Breast epithelium (tissue), 4 donors: ENCODE data around the gene RERE. TPM values are rescaled to one million over a fixed set of nuclear protein-coding genes. Genes with fewer than 3 reads are reported as not detected.
"Not testable (repeated sequence)": the region's sequence is repeated elsewhere in the genome, so short reads cannot be mapped to it uniquely, and the experiment has no call there.

Experiments
- DNase-seq, 2 donors: peaks; one replicate each; pipeline ENCODE4 v3.0.0-alpha.2; 2019; ENCODE audit warnings: low spot score in 2 of 2
- H3K27ac ChIP-seq, 2 donors: fragments of 200-600 bp; sonication (generic) in 1 of 2; one replicate each; pipeline ENCODE4 v1.5.1; 2016 to 2019; ENCODE audit warnings: mild to moderate bottlenecking in 1 of 2
- H3K27me3 ChIP-seq, 2 donors: fragments of 200-600 bp; sonication (generic) in 1 of 2; one replicate each; pipeline versions ENCODE4 v1.5.1 to v1.6.0; 2017 to 2019; ENCODE audit warnings: control low read depth in 1 of 2, mild to moderate bottlenecking in 1 of 2
- H3K36me3 ChIP-seq: fragments of 200-600 bp; one replicate; pipeline ENCODE4 v1.5.1; 2019
- H3K4me1 ChIP-seq, 2 donors: fragments of 200-600 bp; sonication (generic); one replicate each; pipeline ENCODE4 v1.5.1; 2016 to 2019; ENCODE audit warnings: control low read depth in 1 of 2
- H3K4me3 ChIP-seq, 3 donors: fragments of 200-600 bp; sonication (generic); 1 replicate in 2 of 3; 2 replicates in 1 of 3; pipeline ENCODE4 v1.5.1; 2016 to 2019; ENCODE audit warnings: mild to moderate bottlenecking in 3 of 3, moderate library complexity in 2 of 3
- H3K9me3 ChIP-seq, 2 donors: fragments of 200-600 bp; sonication (generic) in 1 of 2; one replicate each; pipeline ENCODE4 v1.5.1; 2016 to 2019; ENCODE audit warnings: control low read depth in 1 of 2
- CTCF ChIP-seq, 3 donors: fragments of 450-650 bp; IDR thresholded peaks; one replicate each; pipeline ENCODE4 v1.5.1; 2016 to 2017; ENCODE audit warnings: antibody characterized with exemption in 3 of 3, mild to moderate bottlenecking in 3 of 3, moderate library complexity in 3 of 3
- POLR2A ChIP-seq: fragments of 450-650 bp; IDR thresholded peaks from one replicate; pipeline ENCODE4 v1.6.1; 2016; ENCODE audit warnings: antibody characterized with exemption, mild to moderate bottlenecking, moderate library complexity
- POLR2AphosphoS5 ChIP-seq, 3 donors: sonication (generic); formaldehyde crosslinking; IDR thresholded peaks; one replicate each; pipeline ENCODE4 v1.6.1; 2017; ENCODE audit warnings: antibody characterized with exemption in 3 of 3
- intact Hi-C: fragments of 100-400 bp; cut with DNase I; formaldehyde crosslinking; loops from one replicate; pipeline ENCODE4 v1.15.1; 2023; ENCODE audit warnings: low total_unique reads
- total RNA-seq, 3 donors: library from RNA; depleted of rRNA; stranded (reverse); fragments of >200 nt; gene quantifications; one replicate each; pipeline ENCODE4 v1.1.0, GENCODE V29; 2016

Gene RERE
- total RNA-seq, 3 donors from 2014 or later = 65.8 to 166 (median 123) TPM

DNA sequence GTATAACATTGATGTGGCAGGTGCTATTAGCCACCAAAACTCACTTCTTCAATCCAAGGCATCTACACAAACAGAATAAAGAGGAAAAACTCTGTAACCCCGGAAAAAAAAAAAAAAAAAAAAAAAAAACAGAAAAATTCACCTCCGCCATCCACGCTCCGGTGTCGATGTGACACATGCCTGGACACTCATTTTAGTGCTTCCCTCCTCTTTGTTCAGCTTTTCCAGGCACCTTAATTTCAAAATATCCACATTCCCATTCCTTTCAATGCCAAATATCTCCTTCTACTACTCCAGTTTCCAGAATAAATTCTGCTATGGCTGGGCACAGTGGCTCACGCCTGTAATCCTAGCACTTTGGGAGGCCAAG lies 5.8 kb upstream of the RERE start:
- H3K4me1 ChIP-seq = no peaks in the 10 kb centered on the region
- H3K27me3 ChIP-seq = no peaks in the 10 kb centered on the region
- H3K4me3 ChIP-seq = no peak overlapping the region
- no peak for DNase-seq
- intact Hi-C loops = no loop called here
- no peaks in the 10 kb centered on the region for H3K9me3 ChIP-seq
- no peak for TF ChIP-seq POLR2AphosphoS5 (IDR thresholded peaks at IDR 0.05)
- no peak for TF ChIP-seq POLR2A
- no peak for TF ChIP-seq CTCF (IDR thresholded peaks at IDR 0.05)
- peak overlapping the region; percentile 45 to 55 for H3K27ac ChIP-seq
- no peaks in the 10 kb centered on the region for H3K36me3 ChIP-seq

GRCh38 chr1:8822373-8823294 lies 5.2 kb upstream of the RERE start:
- no peaks in the 10 kb centered on the region for H3K36me3 ChIP-seq
- intact Hi-C loops = no loop called here
- H3K27ac ChIP-seq = peak overlapping the region; percentile 45 to 55
- no peak for DNase-seq
- no peak overlapping the region for H3K4me3 ChIP-seq
- no peaks in the 10 kb centered on the region for H3K9me3 ChIP-seq
- no peaks in the 10 kb centered on the region for H3K4me1 ChIP-seq
- TF ChIP-seq CTCF (IDR thresholded peaks at IDR 0.05) (no peak), POLR2AphosphoS5 (IDR thresholded peaks at IDR 0.05) (peak in 1 of 3 donors; percentile 24)
- H3K27me3 ChIP-seq = no peaks in the 10 kb centered on the region

- TF ChIP-seq POLR2A (no peak), CTCF (IDR thresholded peaks at IDR 0.05) (no peak), POLR2AphosphoS5 (IDR thresholded peaks at IDR 0.05) (no peak)
- H3K27ac ChIP-seq = no peak overlapping the region
These were observed 3.6 kb upstream of the RERE start for GRCh38 chr1:8821084-8821483.

GRCh38 chr1:8818789-8819188 lies 1.3 kb upstream of the RERE start:
- DNase-seq, intact Hi-C loops, H3K36me3 ChIP-seq, H3K27me3 ChIP-seq, H3K9me3 ChIP-seq, H3K4me3 ChIP-seq: not testable (repeated sequence)
- Histone ChIP-seq H3K4me1 (peaks cover 0 to 10% of the 10 kb centered on the region in 2 donors), H3K27ac (peak overlapping the region; percentile 98)

More at GRCh38 chr1:8821084-8821483, 3.6 kb upstream of the RERE start:
- H3K27me3 ChIP-seq = no peaks in the 10 kb centered on the region
- DNase-seq = no peak
- no peak overlapping the region for H3K4me3 ChIP-seq
- H3K9me3 ChIP-seq = no peaks in the 10 kb centered on the region
- no peaks in the 10 kb centered on the region for H3K4me1 ChIP-seq
- intact Hi-C loops = no loop called here
- no peaks in the 10 kb centered on the region for H3K36me3 ChIP-seq

GRCh38 chr1:8818325-8818775 lies 910 bp upstream of the RERE start:
- no peak for TF ChIP-seq POLR2AphosphoS5 (IDR thresholded peaks at IDR 0.05)
- no peak for TF ChIP-seq CTCF (IDR thresholded peaks at IDR 0.05)
- TF ChIP-seq POLR2A = no peak
- H3K9me3 ChIP-seq = no peaks in the 10 kb centered on the region
- H3K36me3 ChIP-seq = no peaks in the 10 kb centered on the region
- H3K4me1 ChIP-seq = peaks cover 0 to 10% of the 10 kb centered on the region in 2 donors
- H3K27ac ChIP-seq = peak overlapping the region; percentile 98
- H3K27me3 ChIP-seq = no peaks in the 10 kb centered on the region
- peak overlapping the region; percentile 70 to 90 (median 83) for H3K4me3 ChIP-seq
- DNase-seq = peak in 1 of 2 donors; percentile 39
- intact Hi-C loops = no loop called here
